Mesothelial cell of epicardium (in vitro differentiated cells): ENCODE measurements around the gene TMEM44. TPM values are rescaled to one million over a fixed set of nuclear protein-coding genes. Genes with fewer than 3 reads are reported as not detected.
"Not testable (repeated sequence)": the region's sequence is repeated elsewhere in the genome, so short reads cannot be mapped to it uniquely, and the experiment has no call there.

Source experiments
- DNase-seq, 2 experiments: peaks; one replicate each; pipeline ENCODE4 v3.0.0; 2021; ENCODE audit warnings: low spot score in 2 of 2; ENCODE audit not compliant: unreplicated experiment in 2 of 2
- H3K27ac Mint-ChIP-seq: 2 replicates; pipeline ENCODE4 v1.8.0; 2021; ENCODE audit warnings: mixed read lengths
- H3K27me3 Mint-ChIP-seq: 2 replicates; pipeline ENCODE4 v1.8.0; 2021; ENCODE audit warnings: low read depth, mixed read lengths
- H3K36me3 Mint-ChIP-seq: 2 replicates; pipeline ENCODE4 v1.8.0; 2021; ENCODE audit warnings: mixed read lengths
- H3K4me1 Mint-ChIP-seq: 2 replicates; pipeline ENCODE4 v1.8.0; 2021; ENCODE audit warnings: mixed read lengths
- H3K4me3 Mint-ChIP-seq: 2 replicates; pipeline ENCODE4 v1.8.0; 2021; ENCODE audit warnings: mild to moderate bottlenecking, moderate library complexity, mixed read lengths
- H3K9me3 Mint-ChIP-seq: 2 replicates; pipeline ENCODE4 v1.8.0; 2021; ENCODE audit warnings: mixed read lengths
- total RNA-seq: library from RNA; stranded (reverse); gene quantifications from 3 replicates; pipeline ENCODE4 v1.2.1, GENCODE V29; 2021
- TF ChIP-seq, protein P1 (sequence below): fragments of 200-600 bp; sonication (generic); IDR thresholded peaks from one replicate; pipeline ENCODE4 v1.5.0; 2021; ENCODE audit warnings: antibody characterized with exemption; ENCODE audit not compliant: unreplicated experiment

TMEM44 gene
- total RNA-seq, 1 donor from 2014 or later, result 27.9 TPM

DNA sequence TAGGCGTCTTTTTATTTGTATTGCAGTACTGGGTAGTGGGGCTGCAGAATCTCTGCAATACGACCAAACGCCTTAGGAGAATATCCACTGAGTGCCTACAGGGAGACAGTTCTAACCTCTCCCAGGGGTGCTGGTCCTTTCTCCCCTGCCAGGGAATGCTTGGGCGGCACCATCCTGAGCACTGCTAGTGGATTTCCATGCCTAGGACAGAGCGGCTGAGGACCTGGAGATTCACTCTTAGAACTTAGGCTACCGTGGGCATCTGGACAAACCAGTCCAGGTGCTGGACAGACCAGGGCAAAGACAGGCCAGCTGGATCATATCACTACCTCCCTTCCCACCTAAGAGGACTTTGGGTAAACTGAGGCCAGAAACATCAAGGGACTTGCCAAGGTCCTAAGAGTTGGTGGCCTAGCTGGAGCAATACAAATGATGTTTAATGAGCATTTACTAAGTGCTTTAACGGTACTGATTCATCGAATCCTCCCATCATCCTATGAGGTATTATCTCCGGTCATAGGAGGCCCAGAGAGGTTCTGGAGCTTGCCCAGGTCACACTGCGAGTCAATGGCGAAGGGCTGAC is 902 bp downstream of the TMEM44 start:
- H3K4me3 Mint-ChIP-seq, result peak overlapping the region; percentile 81
- TF ChIP-seq, protein P1, sequence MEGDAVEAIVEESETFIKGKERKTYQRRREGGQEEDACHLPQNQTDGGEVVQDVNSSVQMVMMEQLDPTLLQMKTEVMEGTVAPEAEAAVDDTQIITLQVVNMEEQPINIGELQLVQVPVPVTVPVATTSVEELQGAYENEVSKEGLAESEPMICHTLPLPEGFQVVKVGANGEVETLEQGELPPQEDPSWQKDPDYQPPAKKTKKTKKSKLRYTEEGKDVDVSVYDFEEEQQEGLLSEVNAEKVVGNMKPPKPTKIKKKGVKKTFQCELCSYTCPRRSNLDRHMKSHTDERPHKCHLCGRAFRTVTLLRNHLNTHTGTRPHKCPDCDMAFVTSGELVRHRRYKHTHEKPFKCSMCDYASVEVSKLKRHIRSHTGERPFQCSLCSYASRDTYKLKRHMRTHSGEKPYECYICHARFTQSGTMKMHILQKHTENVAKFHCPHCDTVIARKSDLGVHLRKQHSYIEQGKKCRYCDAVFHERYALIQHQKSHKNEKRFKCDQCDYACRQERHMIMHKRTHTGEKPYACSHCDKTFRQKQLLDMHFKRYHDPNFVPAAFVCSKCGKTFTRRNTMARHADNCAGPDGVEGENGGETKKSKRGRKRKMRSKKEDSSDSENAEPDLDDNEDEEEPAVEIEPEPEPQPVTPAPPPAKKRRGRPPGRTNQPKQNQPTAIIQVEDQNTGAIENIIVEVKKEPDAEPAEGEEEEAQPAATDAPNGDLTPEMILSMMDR, result no peak
- H3K36me3 Mint-ChIP-seq, result peaks cover 20% of the 10 kb centered on the region
- no peak overlapping the region for H3K27ac Mint-ChIP-seq
- no peaks in the 10 kb centered on the region for H3K9me3 Mint-ChIP-seq
- no peak for DNase-seq
- H3K27me3 Mint-ChIP-seq, result no peaks in the 10 kb centered on the region
- no peaks in the 10 kb centered on the region for H3K4me1 Mint-ChIP-seq

DNA sequence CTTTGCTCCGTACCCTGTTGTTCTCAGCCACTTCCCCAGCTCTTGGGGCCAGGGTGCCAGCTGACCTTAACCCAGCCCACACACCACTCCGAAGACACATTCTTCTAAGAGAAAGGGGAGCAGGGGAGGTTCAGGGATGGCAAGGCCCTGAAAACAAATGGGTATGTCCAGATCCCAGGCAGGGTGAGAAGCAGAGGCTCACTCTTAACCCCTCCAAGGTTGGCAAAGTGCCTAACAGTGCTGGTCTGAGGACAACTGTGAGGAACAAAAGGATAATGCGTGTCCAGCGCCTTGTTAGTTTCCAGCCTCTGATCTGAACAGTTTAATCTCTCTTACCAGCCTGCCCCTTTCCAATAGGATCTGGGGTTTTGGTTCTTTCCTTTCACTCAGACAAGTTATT is 1.5 kb downstream of the TMEM44 start:
- Mint-ChIP-seq H3K4me3 (peak overlapping the region; percentile 81), H3K36me3 (peaks cover 22% of the 10 kb centered on the region), H3K27ac (no peak overlapping the region), H3K4me1 (no peaks in the 10 kb centered on the region), H3K27me3 (no peaks in the 10 kb centered on the region), H3K9me3 (no peaks in the 10 kb centered on the region)
- TF ChIP-seq, protein P1, result no peak
- DNase-seq, result no peak

DNA sequence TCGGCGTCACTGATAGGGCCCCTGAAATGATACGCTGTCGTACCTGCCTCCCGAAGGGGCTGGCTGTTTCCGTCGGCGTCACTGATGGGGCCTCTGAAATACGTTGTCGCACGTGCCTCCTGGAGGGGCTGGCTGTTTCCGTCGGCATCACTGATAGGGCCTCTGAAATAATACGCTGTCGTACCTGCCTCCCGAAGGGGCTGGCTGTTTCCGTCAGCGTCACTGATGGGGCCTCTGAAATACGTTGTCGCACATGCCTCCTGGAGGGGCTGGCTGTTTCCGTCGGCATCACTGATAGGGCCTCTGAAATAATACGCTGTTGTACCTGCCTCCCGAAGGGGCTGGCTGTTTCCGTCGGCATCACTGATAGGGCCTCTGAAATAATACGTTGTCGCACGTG is 2.5 kb downstream of the TMEM44 start:
- not testable (repeated sequence) for H3K27ac Mint-ChIP-seq, H3K4me3 Mint-ChIP-seq, H3K27me3 Mint-ChIP-seq

DNA sequence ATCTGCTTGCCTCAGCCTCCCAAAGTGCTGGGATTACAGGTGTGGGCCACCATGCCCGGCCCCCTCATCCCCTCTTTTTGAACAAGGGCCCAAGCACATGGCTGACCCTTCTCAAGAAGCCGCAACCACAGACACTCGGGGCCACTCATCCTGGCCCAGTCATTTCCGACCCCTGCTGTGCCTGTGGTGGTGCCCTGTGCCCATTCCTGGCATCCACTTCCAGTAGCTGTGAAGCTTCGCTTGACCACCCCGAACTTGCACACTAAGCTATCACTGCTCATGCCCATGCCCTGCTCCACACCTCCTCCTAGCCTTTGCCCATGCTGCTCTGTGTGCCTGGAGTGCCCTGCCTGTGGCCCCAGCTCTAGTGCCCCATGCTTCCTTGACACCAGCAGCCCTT is 8.3 kb downstream of the TMEM44 start:
- Mint-ChIP-seq H3K9me3 (no peaks in the 10 kb centered on the region), H3K4me1 (peaks cover 2% of the 10 kb centered on the region)

More for the DNA sequence above, 2.5 kb downstream of the TMEM44 start:
- H3K36me3 Mint-ChIP-seq, result peaks cover 23% of the 10 kb centered on the region
- not testable (repeated sequence) for H3K9me3 Mint-ChIP-seq, H3K4me1 Mint-ChIP-seq, DNase-seq

DNA sequence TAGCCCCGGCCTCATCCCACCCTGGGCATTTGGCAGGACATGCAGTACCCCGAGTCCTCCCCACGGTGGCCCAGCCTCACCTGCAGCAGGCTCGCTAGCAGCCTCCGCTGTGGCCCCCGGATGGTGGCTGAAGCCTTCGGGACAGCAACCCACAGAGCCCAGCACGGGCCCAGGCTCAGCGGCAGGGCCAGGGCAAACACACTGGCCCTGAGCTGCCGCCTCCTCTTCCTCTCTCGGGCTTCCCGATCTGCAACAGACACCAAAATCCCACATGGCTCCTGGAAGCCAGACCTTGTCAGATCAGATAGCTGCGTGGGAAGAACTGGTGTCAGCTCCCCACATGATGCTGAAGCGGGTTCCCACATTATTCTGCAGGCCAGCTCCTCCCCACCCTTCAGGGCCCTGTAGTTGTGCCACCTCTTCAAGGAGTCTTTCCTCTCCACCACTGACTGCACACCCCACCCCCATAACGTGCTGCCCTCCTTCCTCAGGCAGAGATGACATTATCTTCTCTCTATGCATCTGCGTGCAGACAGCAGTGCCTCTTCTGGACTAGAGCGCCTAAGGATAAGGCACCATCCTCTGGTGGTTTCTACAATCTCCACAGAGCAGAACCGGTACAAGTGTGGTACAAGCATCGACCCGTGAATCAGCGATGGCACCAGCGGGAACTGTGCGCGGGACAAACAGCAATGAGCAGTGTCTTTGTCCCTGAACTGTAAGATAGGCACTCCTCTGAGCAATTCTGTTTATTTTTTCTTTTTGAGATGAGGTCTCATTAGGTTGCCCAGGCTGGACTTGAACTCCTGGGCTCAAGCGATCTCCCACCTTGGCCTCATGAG is 9.5 kb downstream of the TMEM44 start:
- Mint-ChIP-seq H3K36me3 (peaks cover 22% of the 10 kb centered on the region), H3K4me3 (no peak overlapping the region), H3K4me1 (peaks cover 2% of the 10 kb centered on the region), H3K27ac (no peak overlapping the region), H3K9me3 (no peaks in the 10 kb centered on the region), H3K27me3 (no peaks in the 10 kb centered on the region)
- TF ChIP-seq, protein P1, result no peak
- DNase-seq, result no peak

More for the DNA sequence above, 8.3 kb downstream of the TMEM44 start:
- TF ChIP-seq, protein P1, result no peak
- peaks cover 23% of the 10 kb centered on the region for H3K36me3 Mint-ChIP-seq
- DNase-seq, result no peak
- H3K4me3 Mint-ChIP-seq, result no peak overlapping the region
- H3K27ac Mint-ChIP-seq, result no peak overlapping the region
- no peaks in the 10 kb centered on the region for H3K27me3 Mint-ChIP-seq

DNA sequence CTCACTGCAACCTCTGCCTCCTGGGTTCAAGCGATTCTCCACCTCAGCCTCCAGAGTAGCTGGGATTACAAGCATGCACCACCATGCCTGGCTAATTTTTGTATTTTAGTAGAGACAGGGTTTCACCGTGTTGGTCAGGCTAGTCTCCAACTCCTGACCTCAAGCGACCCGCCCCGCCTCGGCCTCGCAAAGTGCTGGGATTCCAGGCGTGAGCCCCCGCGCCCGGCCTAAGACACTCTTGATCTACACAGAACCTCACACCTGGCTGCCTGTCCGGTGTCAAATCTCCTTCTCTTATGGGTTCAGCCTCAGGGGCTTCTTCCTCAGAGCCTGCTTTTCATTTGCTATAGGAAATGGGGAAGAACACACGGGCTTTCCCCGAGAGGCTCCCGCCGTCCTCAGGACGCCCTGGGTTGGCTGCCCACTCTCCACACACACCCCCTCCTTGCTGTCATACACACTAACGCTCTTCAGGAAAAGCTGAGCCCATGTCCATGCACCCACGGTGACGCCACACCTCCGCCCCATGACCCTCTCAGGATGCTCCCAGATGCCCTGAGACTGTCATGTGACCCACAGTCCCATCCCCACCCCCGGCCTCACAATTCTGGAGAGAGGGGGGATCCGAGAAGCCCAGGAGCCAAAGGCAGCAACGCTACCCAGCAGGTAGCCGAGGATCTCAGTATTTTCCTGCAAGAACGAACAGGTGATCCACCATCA is 10.4 kb downstream of the TMEM44 start:
- DNase-seq, result no peak
- H3K36me3 Mint-ChIP-seq, result peaks cover 15% of the 10 kb centered on the region
- no peaks in the 10 kb centered on the region for H3K9me3 Mint-ChIP-seq
- TF ChIP-seq, protein P1, result no peak
- H3K27ac Mint-ChIP-seq, result no peak overlapping the region
- H3K4me1 Mint-ChIP-seq, result peaks cover 2% of the 10 kb centered on the region
- H3K4me3 Mint-ChIP-seq, result no peak overlapping the region
- H3K27me3 Mint-ChIP-seq, result no peaks in the 10 kb centered on the region
